ENCODE data around the gene VWA5B2.

DNA sequence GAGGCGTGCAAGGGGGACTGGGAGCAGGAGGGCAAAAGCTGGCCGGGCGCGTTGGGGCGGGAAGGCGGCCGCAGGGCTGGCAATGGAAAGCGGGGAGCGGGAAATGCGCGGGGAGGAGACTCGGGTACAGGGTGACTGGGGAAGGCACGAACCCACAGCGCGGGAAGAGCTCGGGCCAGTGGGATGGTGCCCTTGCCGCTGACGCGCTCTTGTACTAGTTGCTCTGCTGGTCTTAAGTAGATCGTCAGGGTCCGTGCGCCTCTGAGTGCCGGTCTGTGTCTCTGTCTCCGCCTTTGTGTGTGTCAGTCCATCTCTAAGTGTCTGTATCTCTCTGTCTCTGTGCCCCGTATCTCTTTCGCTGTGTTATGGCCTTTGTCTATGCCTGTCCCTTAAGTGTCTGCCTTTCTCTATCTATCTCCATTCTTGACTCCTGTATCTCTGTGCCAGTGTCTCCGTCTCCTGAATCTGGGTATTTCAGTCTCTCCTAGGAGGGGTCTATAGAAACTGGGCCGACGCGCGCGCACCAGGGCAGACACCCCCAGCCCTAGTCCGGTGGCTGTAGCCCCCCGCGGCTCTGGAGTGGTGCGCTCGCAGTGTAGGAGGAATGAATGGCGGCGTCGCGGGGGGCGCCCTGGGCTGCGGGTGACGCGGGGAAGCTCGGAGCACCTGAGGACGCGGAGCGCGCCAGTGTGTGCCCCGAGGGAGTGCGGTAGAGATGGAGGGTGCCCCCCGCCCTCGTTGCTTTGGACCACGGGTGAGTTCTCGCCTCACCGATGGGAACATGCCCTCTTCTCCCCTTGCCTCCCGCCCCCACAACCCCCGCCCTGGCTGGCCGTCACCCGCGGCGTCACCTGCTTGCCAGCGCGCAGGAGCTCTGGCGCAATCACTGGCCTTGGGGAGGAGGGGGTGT, 32.7 kb downstream of the VWA5B2 start:
- TF ChIP-seq SP1 (CRISPR knock-in tag; conservative IDR thresholded peaks at IDR 0.05) (no peak; the same call in 1 of the 2 replicates), TCF7 (CRISPR knock-in tag; IDR thresholded peaks at IDR 0.05; ENCODE audit: low read depth) (no peak), ESRRA (CRISPR knock-in tag; IDR thresholded peaks at IDR 0.05; ENCODE audit: borderline replicate concordance) (no peak), RORB (CRISPR knock-in tag; IDR thresholded peaks at IDR 0.05) (no peak), FOXJ3 (CRISPR knock-in tag; IDR thresholded peaks at IDR 0.05; ENCODE audit: borderline replicate concordance) (no peak)
- TF ChIP-seq, protein P1, sequence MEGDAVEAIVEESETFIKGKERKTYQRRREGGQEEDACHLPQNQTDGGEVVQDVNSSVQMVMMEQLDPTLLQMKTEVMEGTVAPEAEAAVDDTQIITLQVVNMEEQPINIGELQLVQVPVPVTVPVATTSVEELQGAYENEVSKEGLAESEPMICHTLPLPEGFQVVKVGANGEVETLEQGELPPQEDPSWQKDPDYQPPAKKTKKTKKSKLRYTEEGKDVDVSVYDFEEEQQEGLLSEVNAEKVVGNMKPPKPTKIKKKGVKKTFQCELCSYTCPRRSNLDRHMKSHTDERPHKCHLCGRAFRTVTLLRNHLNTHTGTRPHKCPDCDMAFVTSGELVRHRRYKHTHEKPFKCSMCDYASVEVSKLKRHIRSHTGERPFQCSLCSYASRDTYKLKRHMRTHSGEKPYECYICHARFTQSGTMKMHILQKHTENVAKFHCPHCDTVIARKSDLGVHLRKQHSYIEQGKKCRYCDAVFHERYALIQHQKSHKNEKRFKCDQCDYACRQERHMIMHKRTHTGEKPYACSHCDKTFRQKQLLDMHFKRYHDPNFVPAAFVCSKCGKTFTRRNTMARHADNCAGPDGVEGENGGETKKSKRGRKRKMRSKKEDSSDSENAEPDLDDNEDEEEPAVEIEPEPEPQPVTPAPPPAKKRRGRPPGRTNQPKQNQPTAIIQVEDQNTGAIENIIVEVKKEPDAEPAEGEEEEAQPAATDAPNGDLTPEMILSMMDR (IDR thresholded peaks at IDR 0.05) = no peak
- TF ChIP-seq, protein P2, sequence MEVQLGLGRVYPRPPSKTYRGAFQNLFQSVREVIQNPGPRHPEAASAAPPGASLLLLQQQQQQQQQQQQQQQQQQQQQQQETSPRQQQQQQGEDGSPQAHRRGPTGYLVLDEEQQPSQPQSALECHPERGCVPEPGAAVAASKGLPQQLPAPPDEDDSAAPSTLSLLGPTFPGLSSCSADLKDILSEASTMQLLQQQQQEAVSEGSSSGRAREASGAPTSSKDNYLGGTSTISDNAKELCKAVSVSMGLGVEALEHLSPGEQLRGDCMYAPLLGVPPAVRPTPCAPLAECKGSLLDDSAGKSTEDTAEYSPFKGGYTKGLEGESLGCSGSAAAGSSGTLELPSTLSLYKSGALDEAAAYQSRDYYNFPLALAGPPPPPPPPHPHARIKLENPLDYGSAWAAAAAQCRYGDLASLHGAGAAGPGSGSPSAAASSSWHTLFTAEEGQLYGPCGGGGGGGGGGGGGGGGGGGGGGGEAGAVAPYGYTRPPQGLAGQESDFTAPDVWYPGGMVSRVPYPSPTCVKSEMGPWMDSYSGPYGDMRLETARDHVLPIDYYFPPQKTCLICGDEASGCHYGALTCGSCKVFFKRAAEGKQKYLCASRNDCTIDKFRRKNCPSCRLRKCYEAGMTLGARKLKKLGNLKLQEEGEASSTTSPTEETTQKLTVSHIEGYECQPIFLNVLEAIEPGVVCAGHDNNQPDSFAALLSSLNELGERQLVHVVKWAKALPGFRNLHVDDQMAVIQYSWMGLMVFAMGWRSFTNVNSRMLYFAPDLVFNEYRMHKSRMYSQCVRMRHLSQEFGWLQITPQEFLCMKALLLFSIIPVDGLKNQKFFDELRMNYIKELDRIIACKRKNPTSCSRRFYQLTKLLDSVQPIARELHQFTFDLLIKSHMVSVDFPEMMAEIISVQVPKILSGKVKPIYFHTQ (CRISPR knock-in tag; IDR thresholded peaks at IDR 0.05) = no peak
- TF ChIP-seq, protein P3, sequence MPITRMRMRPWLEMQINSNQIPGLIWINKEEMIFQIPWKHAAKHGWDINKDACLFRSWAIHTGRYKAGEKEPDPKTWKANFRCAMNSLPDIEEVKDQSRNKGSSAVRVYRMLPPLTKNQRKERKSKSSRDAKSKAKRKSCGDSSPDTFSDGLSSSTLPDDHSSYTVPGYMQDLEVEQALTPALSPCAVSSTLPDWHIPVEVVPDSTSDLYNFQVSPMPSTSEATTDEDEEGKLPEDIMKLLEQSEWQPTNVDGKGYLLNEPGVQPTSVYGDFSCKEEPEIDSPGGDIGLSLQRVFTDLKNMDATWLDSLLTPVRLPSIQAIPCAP (CRISPR knock-in tag; IDR thresholded peaks at IDR 0.05) = no peak

Data from WTC11 (cell line).